ENCODE results near the gene SNRPD3.

SNRPD3 gene

GRCh38 chr22:24535348-24535747, 20.5 kb upstream of the SNRPD3 start:
- Histone ChIP-seq H3K27ac (ENCODE audit: low read depth, low read length) (no peak overlapping the region), H3K4me3 (ENCODE audit: low read depth, low read length) (no peak overlapping the region)

GRCh38 chr22:24536089-24536488, 19.7 kb upstream of the SNRPD3 start:
- no peak overlapping the region for H4K91ac ChIP-seq (ENCODE audit: low read depth, low read length)
- H2AK5ac ChIP-seq (ENCODE audit: low read length) = no peak overlapping the region
- no peak overlapping the region for H3K4me2 ChIP-seq (ENCODE audit: low read length)
- no peaks in the 10 kb centered on the region for H3K79me2 ChIP-seq (ENCODE audit: control insufficient read depth, insufficient read depth, low read length, poor library complexity)
- WGBS (ENCODE audit: extremely low coverage, insufficient coverage, insufficient read length) = no CpG with 5 or more reads among the region's 3 CpGs
- H3K18ac ChIP-seq (ENCODE audit: low read length) = no peak overlapping the region
- H3K14ac ChIP-seq (ENCODE audit: low read length) = no peak overlapping the region
- no peak overlapping the region for H4K12ac ChIP-seq (ENCODE audit: low read depth, low read length)
- no peaks in the 10 kb centered on the region for H3K27me3 ChIP-seq (ENCODE audit: insufficient read depth, low read length)
- H3K36me3 ChIP-seq (ENCODE audit: control insufficient read depth in 1 of 2, insufficient read depth in 2 of 2, low read length in 2 of 2) = peaks cover 11 to 14% of the 10 kb centered on the region in 2 experiments
- H3K4ac ChIP-seq (ENCODE audit: low read depth, low read length) = no peak overlapping the region
- H3K9me3 ChIP-seq (ENCODE audit: insufficient read depth, low read depth, low read length) = no peaks in the 10 kb centered on the region
- no peak overlapping the region for H3K23ac ChIP-seq (ENCODE audit: low read length)
- no peaks in the 10 kb centered on the region for H3K79me1 ChIP-seq (ENCODE audit: low read length)
- H4K8ac ChIP-seq (ENCODE audit: low read depth, low read length) = no peak overlapping the region
- no peak overlapping the region for H2BK5ac ChIP-seq (ENCODE audit: low read depth, low read length, poor library complexity)
- H3K4me3 ChIP-seq (ENCODE audit: low read depth, low read length) = no peak overlapping the region
- DNase-seq = no peak
- peaks cover 3 to 5% of the 10 kb centered on the region in 2 experiments for H3K4me1 ChIP-seq (ENCODE audit: control insufficient read depth in 1 of 2, insufficient read depth in 2 of 2, low read length in 2 of 2)
- no peak overlapping the region for H2BK12ac ChIP-seq (ENCODE audit: low read length)
- H3K9ac ChIP-seq (ENCODE audit: low read length) = no peak overlapping the region
- no peak overlapping the region for H2AFZ ChIP-seq (ENCODE audit: insufficient read depth, low read length, poor library complexity)
- H2BK120ac ChIP-seq (ENCODE audit: insufficient read depth, low read length, poor library complexity) = no peak overlapping the region
- H3K27ac ChIP-seq (ENCODE audit: low read depth, low read length) = no peak overlapping the region

More at GRCh38 chr22:24535348-24535747, 20.5 kb upstream of the SNRPD3 start:
- no peak overlapping the region for H2BK5ac ChIP-seq (ENCODE audit: low read depth, low read length, poor library complexity)
- no peak overlapping the region for H3K23ac ChIP-seq (ENCODE audit: low read length)
- H3K27me3 ChIP-seq (ENCODE audit: insufficient read depth, low read length) = no peaks in the 10 kb centered on the region
- H2BK12ac ChIP-seq (ENCODE audit: low read length) = no peak overlapping the region
- H3K36me3 ChIP-seq (ENCODE audit: control insufficient read depth in 1 of 2, insufficient read depth in 2 of 2, low read length in 2 of 2) = peaks cover 4 to 7% of the 10 kb centered on the region in 2 experiments
- no peak for DNase-seq
- H3K4me1 ChIP-seq (ENCODE audit: control insufficient read depth in 1 of 2, insufficient read depth in 2 of 2, low read length in 2 of 2) = peaks cover 3 to 6% of the 10 kb centered on the region in 2 experiments
- H3K79me2 ChIP-seq (ENCODE audit: control insufficient read depth, insufficient read depth, low read length, poor library complexity) = no peaks in the 10 kb centered on the region
- H3K79me1 ChIP-seq (ENCODE audit: low read length) = no peaks in the 10 kb centered on the region
- H4K12ac ChIP-seq (ENCODE audit: low read depth, low read length) = no peak overlapping the region
- H2AFZ ChIP-seq (ENCODE audit: insufficient read depth, low read length, poor library complexity) = no peak overlapping the region
- H3K4ac ChIP-seq (ENCODE audit: low read depth, low read length) = no peak overlapping the region
- no peak overlapping the region for H3K9ac ChIP-seq (ENCODE audit: low read length)
- no peak overlapping the region for H3K4me2 ChIP-seq (ENCODE audit: low read length)
- H2BK120ac ChIP-seq (ENCODE audit: insufficient read depth, low read length, poor library complexity) = no peak overlapping the region
- H4K8ac ChIP-seq (ENCODE audit: low read depth, low read length) = no peak overlapping the region
- H3K9me3 ChIP-seq (ENCODE audit: insufficient read depth, low read depth, low read length) = no peaks in the 10 kb centered on the region
- H4K91ac ChIP-seq (ENCODE audit: low read depth, low read length) = no peak overlapping the region
- no CpG with 5 or more reads among the region's 4 CpGs for WGBS (ENCODE audit: extremely low coverage, insufficient coverage, insufficient read length)
- no peak overlapping the region for H2AK5ac ChIP-seq (ENCODE audit: low read length)
- H3K14ac ChIP-seq (ENCODE audit: low read length) = no peak overlapping the region
- no peak overlapping the region for H3K18ac ChIP-seq (ENCODE audit: low read length)

GRCh38 chr22:24540470-24540869, 15.3 kb upstream of the SNRPD3 start:
- no CpG with 5 or more reads among the region's 2 CpGs for WGBS (ENCODE audit: extremely low coverage, insufficient coverage, insufficient read length)
- Histone ChIP-seq H3K27me3 (ENCODE audit: insufficient read depth, low read length) (no peaks in the 10 kb centered on the region), H2AK5ac (ENCODE audit: low read length) (no peak overlapping the region)

GRCh38 chr22:24541681-24542515, 13.9 kb upstream of the SNRPD3 start:
- Histone ChIP-seq H4K91ac (ENCODE audit: low read depth, low read length) (no peak overlapping the region), H4K12ac (ENCODE audit: low read depth, low read length) (no peak overlapping the region), H3K14ac (ENCODE audit: low read length) (no peak overlapping the region), H3K4ac (ENCODE audit: low read depth, low read length) (no peak overlapping the region), H2AFZ (ENCODE audit: insufficient read depth, low read length, poor library complexity) (no peak overlapping the region), H3K9ac (ENCODE audit: low read length) (no peak overlapping the region), H3K27ac (ENCODE audit: low read depth, low read length) (no peak overlapping the region), H2AK5ac (ENCODE audit: low read length) (no peak overlapping the region), H3K18ac (ENCODE audit: low read length) (no peak overlapping the region), H3K79me2 (ENCODE audit: control insufficient read depth, insufficient read depth, low read length, poor library complexity) (no peaks in the 10 kb centered on the region), H2BK12ac (ENCODE audit: low read length) (no peak overlapping the region), H3K4me2 (ENCODE audit: low read length) (no peak overlapping the region), H3K27me3 (ENCODE audit: insufficient read depth, low read length) (no peaks in the 10 kb centered on the region), H4K8ac (ENCODE audit: low read depth, low read length) (no peak overlapping the region), H3K4me1 (ENCODE audit: control insufficient read depth in 1 of 2, insufficient read depth in 2 of 2, low read length in 2 of 2) (no peaks in the 10 kb centered on the region), H2BK120ac (ENCODE audit: insufficient read depth, low read length, poor library complexity) (no peak overlapping the region), H3K4me3 (ENCODE audit: low read depth, low read length) (no peak overlapping the region), H3K9me3 (ENCODE audit: insufficient read depth, low read depth, low read length) (peaks cover 9% of the 10 kb centered on the region), H2BK5ac (ENCODE audit: low read depth, low read length, poor library complexity) (no peak overlapping the region), H3K23ac (ENCODE audit: low read length) (no peak overlapping the region), H3K36me3 (ENCODE audit: control insufficient read depth in 1 of 2, insufficient read depth in 2 of 2, low read length in 2 of 2) (peaks cover 53 to 63% of the 10 kb centered on the region in 2 experiments), H3K79me1 (ENCODE audit: low read length) (no peaks in the 10 kb centered on the region)
- no peak for DNase-seq
- WGBS (ENCODE audit: extremely low coverage, insufficient coverage, insufficient read length) = no CpG with 5 or more reads among the region's 6 CpGs

More at GRCh38 chr22:24540470-24540869, 15.3 kb upstream of the SNRPD3 start:
- Histone ChIP-seq H3K36me3 (ENCODE audit: control insufficient read depth in 1 of 2, insufficient read depth in 2 of 2, low read length in 2 of 2) (peaks cover 46 to 55% of the 10 kb centered on the region in 2 experiments), H3K27ac (ENCODE audit: low read depth, low read length) (no peak overlapping the region), H3K23ac (ENCODE audit: low read length) (no peak overlapping the region), H3K14ac (ENCODE audit: low read length) (no peak overlapping the region), H3K79me1 (ENCODE audit: low read length) (no peaks in the 10 kb centered on the region), H3K4me1 (ENCODE audit: control insufficient read depth in 1 of 2, insufficient read depth in 2 of 2, low read length in 2 of 2) (no peaks in the 10 kb centered on the region), H3K4me3 (ENCODE audit: low read depth, low read length) (no peak overlapping the region), H2AFZ (ENCODE audit: insufficient read depth, low read length, poor library complexity) (no peak overlapping the region), H2BK12ac (ENCODE audit: low read length) (no peak overlapping the region), H2BK5ac (ENCODE audit: low read depth, low read length, poor library complexity) (no peak overlapping the region), H3K9ac (ENCODE audit: low read length) (no peak overlapping the region), H4K91ac (ENCODE audit: low read depth, low read length) (no peak overlapping the region), H3K9me3 (ENCODE audit: insufficient read depth, low read depth, low read length) (peaks cover 9% of the 10 kb centered on the region), H4K8ac (ENCODE audit: low read depth, low read length) (no peak overlapping the region), H2BK120ac (ENCODE audit: insufficient read depth, low read length, poor library complexity) (no peak overlapping the region), H3K18ac (ENCODE audit: low read length) (no peak overlapping the region), H3K4me2 (ENCODE audit: low read length) (no peak overlapping the region), H3K79me2 (ENCODE audit: control insufficient read depth, insufficient read depth, low read length, poor library complexity) (no peaks in the 10 kb centered on the region), H3K4ac (ENCODE audit: low read depth, low read length) (no peak overlapping the region), H4K12ac (ENCODE audit: low read depth, low read length) (no peak overlapping the region)
- no peak for DNase-seq
